Suprapubic skin (tissue), 4 donors: ENCODE results near the gene DCPS.

ENCODE experiments used
- CTCF ChIP-seq, 2 donors: fragments of 200-600 bp in 1 of 2; fragments of 450-650 bp in 1 of 2; sonication (generic) in 1 of 2; IDR thresholded peaks; one replicate each; pipeline ENCODE4 v1.5.1; 2016 to 2019; ENCODE audit warnings: antibody characterized with exemption in 2 of 2, mild to moderate bottlenecking in 1 of 2, moderate library complexity in 1 of 2
- POLR2A ChIP-seq, 2 donors: fragments of 450-650 bp; IDR thresholded peaks; one replicate each; pipeline ENCODE4 v1.6.1; 2017; ENCODE audit warnings: antibody characterized with exemption in 2 of 2, mild to moderate bottlenecking in 2 of 2, moderate library complexity in 2 of 2
- POLR2AphosphoS5 ChIP-seq, 3 donors: sonication (generic); formaldehyde crosslinking; IDR thresholded peaks; one replicate each; pipeline ENCODE4 v1.6.1; 2017; ENCODE audit warnings: antibody characterized with exemption in 3 of 3

- TF ChIP-seq CTCF (IDR thresholded peaks at IDR 0.05) = no peak
- no peak for TF ChIP-seq POLR2AphosphoS5 (IDR thresholded peaks at IDR 0.05)
- TF ChIP-seq POLR2A (IDR thresholded peaks at IDR 0.05) = no peak
Measured at GRCh38 chr11:126363706-126364248, 59.9 kb downstream of the DCPS start.
